Inflammatory macrophage treated with lipopolysaccharide for 4 hours (primary cell): Measurements from ENCODE around the gene TENT5A.
"Not testable (repeated sequence)": the region's sequence is repeated elsewhere in the genome, so short reads cannot be mapped to it uniquely, and the experiment has no call there.

Experiments
- DNase-seq: peaks from one replicate; pipeline ENCODE4 v3.0.0-alpha.2; 2020

Gene TENT5A

GRCh38 chr6:81752084-81752920 is at the start of gene TENT5A:
TENT5A (minus strand) TSS chr6:81752681; CDS start chr6:81752141, 540 bp downstream.
- peak; percentile 95 for DNase-seq

GRCh38 chr6:81801489-81801888 is 49.0 kb upstream of the TENT5A start:
- DNase-seq = no peak

GRCh38 chr6:81800666-81801065 is 48.2 kb upstream of the TENT5A start:
- no peak for DNase-seq

- no peak for DNase-seq
Measured at GRCh38 chr6:81799323-81799722, 46.8 kb upstream of the TENT5A start.

- DNase-seq = peak; percentile 71
Measured at GRCh38 chr6:81797591-81797990, 45.1 kb upstream of the TENT5A start.

GRCh38 chr6:81795890-81796289 is 43.4 kb upstream of the TENT5A start:
- DNase-seq = no peak

GRCh38 chr6:81793821-81794475 is 41.5 kb upstream of the TENT5A start:
- DNase-seq = peak; percentile 72

- DNase-seq = peak; percentile 43
Measured at GRCh38 chr6:81792826-81793225, 40.3 kb upstream of the TENT5A start.

GRCh38 chr6:81791756-81792155 is 39.3 kb upstream of the TENT5A start:
- no peak for DNase-seq

- DNase-seq = no peak
Measured at GRCh38 chr6:81790034-81790433, 37.6 kb upstream of the TENT5A start.

GRCh38 chr6:81789291-81789690 is 36.8 kb upstream of the TENT5A start:
- no peak for DNase-seq

- DNase-seq = no peak
Measured at GRCh38 chr6:81788748-81789147, 36.3 kb upstream of the TENT5A start.

- peak; percentile 59 for DNase-seq
Measured at GRCh38 chr6:81787313-81788068, 35.0 kb upstream of the TENT5A start.

GRCh38 chr6:81786150-81786549 is 33.7 kb upstream of the TENT5A start:
- DNase-seq = no peak

GRCh38 chr6:81785377-81785776 is 32.9 kb upstream of the TENT5A start:
- no peak for DNase-seq

GRCh38 chr6:81783893-81784292 is 31.4 kb upstream of the TENT5A start:
- no peak for DNase-seq

GRCh38 chr6:81781624-81782023 is 29.1 kb upstream of the TENT5A start:
- DNase-seq = no peak

GRCh38 chr6:81777586-81778268 is 25.2 kb upstream of the TENT5A start:
- no peak for DNase-seq

- not testable (repeated sequence) for DNase-seq
Measured at GRCh38 chr6:81776219-81776618, 23.7 kb upstream of the TENT5A start.

GRCh38 chr6:81774542-81774941 is 22.1 kb upstream of the TENT5A start:
- DNase-seq = no peak

- no peak for DNase-seq
Measured at GRCh38 chr6:81773887-81774286, 21.4 kb upstream of the TENT5A start.

- peak; percentile 85 for DNase-seq
Measured at GRCh38 chr6:81772741-81773140, 20.3 kb upstream of the TENT5A start.

- no peak for DNase-seq
Measured at GRCh38 chr6:81771097-81771496, 18.6 kb upstream of the TENT5A start.
